Lung (tissue), 12 donors: ENCODE data around the gene DHCR24. TPM values are rescaled to one million over a fixed set of nuclear protein-coding genes. Genes with fewer than 3 reads are reported as not detected.

Experiments
- ATAC-seq: fragments of 200-7000 bp; cut with Tn5 transposase; one replicate; pipeline ENCODE4 v1.9.1; 2020; ENCODE audit warnings: moderate number of reproducible peaks; ENCODE audit not compliant: insufficient read depth, low FRiP score
- DNase-seq, 3 donors: peaks; one replicate each; pipeline ENCODE4 v3.0.0-alpha.2; 2013 to 2017
- H3K27ac ChIP-seq, 2 donors: one replicate each; pipeline ENCODE4 v1.5.1; 2013; ENCODE audit warnings: mild to moderate bottlenecking in 2 of 2, moderate library complexity in 2 of 2, control low read depth in 1 of 2, inconsistent platforms in 1 of 2, low read depth in 1 of 2, low read length in 1 of 2
- H3K27me3 ChIP-seq, 3 donors: one replicate each; pipeline ENCODE4 v1.5.1; 2013; ENCODE audit warnings: low read length in 2 of 3; ENCODE audit not compliant: control insufficient read depth in 3 of 3, insufficient read depth in 3 of 3
- H3K36me3 ChIP-seq, 4 donors: one replicate each; pipeline ENCODE4 v1.5.1; 2013; ENCODE audit warnings: low read length in 4 of 4, mild to moderate bottlenecking in 1 of 4, moderate library complexity in 1 of 4; ENCODE audit not compliant: control insufficient read depth in 4 of 4, insufficient read depth in 4 of 4
- H3K4me1 ChIP-seq, 5 donors: one replicate each; pipeline ENCODE4 v1.5.1; 2013; ENCODE audit warnings: low read length in 5 of 5, mild to moderate bottlenecking in 2 of 5, moderate library complexity in 1 of 5; ENCODE audit not compliant: control insufficient read depth in 5 of 5, insufficient read depth in 5 of 5
- H3K4me3 ChIP-seq: one replicate; pipeline ENCODE4 v1.5.1; 2013; ENCODE audit warnings: mild to moderate bottlenecking, control low read depth, moderate library complexity
- H3K9ac ChIP-seq, 2 donors: one replicate each; pipeline ENCODE4 v1.5.1; 2013; ENCODE audit warnings: low read length in 2 of 2, control low read depth in 1 of 2; ENCODE audit not compliant: insufficient read depth in 1 of 2
- H3K9me3 ChIP-seq, 4 donors: one replicate each; pipeline ENCODE4 v1.5.1; 2013; ENCODE audit warnings: low read length in 3 of 4, mild to moderate bottlenecking in 1 of 4, moderate library complexity in 1 of 4; ENCODE audit not compliant: control insufficient read depth in 4 of 4, insufficient read depth in 3 of 4
- WGBS, 2 donors: extraction: QIAGEN DNeasy Blood & Tissue Kit; methylation state at CpG; one replicate each; pipeline ENCODE4 v1.1.7; 2013; 5-methylcytosine and 5-hydroxymethylcytosine counted together
- polyA plus RNA-seq, 2 donors: library from polyadenylated mRNA; stranded (reverse); fragments of 200-250 nt; gene quantifications; one replicate each; pipeline ENCODE4 v1.2.1, GENCODE V29; 2013
- total RNA-seq, 2 donors: library from RNA; depleted of rRNA in 1 of 2; stranded (reverse); fragments of >200 nt in 1 of 2; gene quantifications; one replicate each; pipeline ENCODE4 v1.2.1, GENCODE V29; 2014 to 2021
- TF ChIP-seq, protein P1 (sequence below): IDR thresholded peaks from 2 replicates; pipeline ENCODE4 v1.5.1; 2012; ENCODE audit warnings: mild to moderate bottlenecking; ENCODE audit errors: control extremely low read depth, extremely low read depth
- donor health status: control.
- donor health status: control.
- donor health status: Bipolar disorder and iron deficiency.
- donor health status: healthy.
- donor health status: DM: yes; HTN: yes; CAD: no.

Gene DHCR24
- total and polyA plus RNA-seq, 4 donors, result 269 to 735 (median 436) TPM

DNA sequence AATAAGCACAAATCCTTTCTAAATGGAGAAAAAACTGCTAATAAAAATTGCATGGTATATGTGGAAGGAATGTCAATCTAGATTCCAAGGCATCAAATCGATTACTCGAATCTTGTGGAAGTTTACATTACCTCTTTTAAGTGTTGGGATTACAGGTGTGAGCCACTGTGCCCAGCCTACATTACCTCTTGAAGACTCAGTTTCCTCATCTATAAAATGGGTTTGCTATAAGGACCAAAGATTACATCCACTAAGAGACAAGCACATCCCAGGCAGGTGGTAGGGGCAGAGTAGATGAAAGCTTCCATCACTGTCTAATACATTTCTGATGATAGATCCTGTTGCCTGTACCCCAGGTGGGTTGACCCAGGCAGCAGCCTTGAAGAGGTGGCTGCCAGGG is 16.1 kb downstream of the DHCR24 start:
- H3K4me1 ChIP-seq, result peaks cover 0 to 11% (median 0%) of the 10 kb centered on the region in 5 donors
- H3K27me3 ChIP-seq, result no peaks in the 10 kb centered on the region
- H3K9me3 ChIP-seq, result peaks cover 0 to 2% (median 0%) of the 10 kb centered on the region in 4 donors
- TF ChIP-seq, protein P1, sequence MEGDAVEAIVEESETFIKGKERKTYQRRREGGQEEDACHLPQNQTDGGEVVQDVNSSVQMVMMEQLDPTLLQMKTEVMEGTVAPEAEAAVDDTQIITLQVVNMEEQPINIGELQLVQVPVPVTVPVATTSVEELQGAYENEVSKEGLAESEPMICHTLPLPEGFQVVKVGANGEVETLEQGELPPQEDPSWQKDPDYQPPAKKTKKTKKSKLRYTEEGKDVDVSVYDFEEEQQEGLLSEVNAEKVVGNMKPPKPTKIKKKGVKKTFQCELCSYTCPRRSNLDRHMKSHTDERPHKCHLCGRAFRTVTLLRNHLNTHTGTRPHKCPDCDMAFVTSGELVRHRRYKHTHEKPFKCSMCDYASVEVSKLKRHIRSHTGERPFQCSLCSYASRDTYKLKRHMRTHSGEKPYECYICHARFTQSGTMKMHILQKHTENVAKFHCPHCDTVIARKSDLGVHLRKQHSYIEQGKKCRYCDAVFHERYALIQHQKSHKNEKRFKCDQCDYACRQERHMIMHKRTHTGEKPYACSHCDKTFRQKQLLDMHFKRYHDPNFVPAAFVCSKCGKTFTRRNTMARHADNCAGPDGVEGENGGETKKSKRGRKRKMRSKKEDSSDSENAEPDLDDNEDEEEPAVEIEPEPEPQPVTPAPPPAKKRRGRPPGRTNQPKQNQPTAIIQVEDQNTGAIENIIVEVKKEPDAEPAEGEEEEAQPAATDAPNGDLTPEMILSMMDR, result no peak
- no peak for DNase-seq
- peaks cover 6 to 38% (median 19%) of the 10 kb centered on the region in 4 donors for H3K36me3 ChIP-seq
- ATAC-seq, result no peak
- H3K9ac ChIP-seq, result no peak overlapping the region
- 92 to 96% methylated on average over 2 of the region's 2 CpGs for WGBS, 2 donors
- H3K4me3 ChIP-seq, result no peak overlapping the region
- H3K27ac ChIP-seq, result no peak overlapping the region

DNA sequence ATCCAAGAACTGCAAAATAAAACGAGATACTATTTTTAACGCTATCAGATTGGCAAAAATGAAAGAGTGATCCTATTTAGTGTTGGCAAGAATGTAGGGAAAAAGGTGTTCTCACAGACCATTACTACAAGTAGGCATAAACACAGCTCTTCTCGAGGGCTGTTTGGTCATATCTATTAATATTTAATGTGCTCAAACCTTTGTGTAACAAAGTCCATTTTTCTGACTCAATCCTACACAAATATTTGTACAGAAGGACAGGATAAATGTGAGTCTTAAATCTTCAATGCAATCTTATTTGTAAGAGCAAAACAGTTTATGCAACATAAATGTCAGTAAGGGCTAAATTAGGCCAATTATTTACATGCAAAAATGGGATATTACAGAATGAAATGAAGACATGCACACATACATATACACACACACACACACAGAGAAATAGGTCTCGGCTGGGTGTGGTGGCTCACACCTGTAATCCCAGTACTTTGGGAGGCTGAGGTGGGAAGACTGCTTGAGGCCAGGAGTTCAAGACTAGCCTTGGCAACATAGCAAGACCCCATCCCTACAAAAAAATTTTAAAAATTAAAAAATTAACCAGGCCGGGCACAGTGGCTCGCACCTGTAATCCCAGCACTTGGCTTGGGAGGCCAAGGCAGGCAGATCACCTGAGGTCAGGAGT is 17.7 kb downstream of the DHCR24 start:
- 93 to 95% methylated on average over 6 of the region's 6 CpGs for WGBS, 2 donors
- H3K9ac ChIP-seq, result no peak overlapping the region
- ATAC-seq, result no peak
- no peak for DNase-seq
- H3K36me3 ChIP-seq, result peaks cover 6 to 38% (median 19%) of the 10 kb centered on the region in 4 donors
- H3K27me3 ChIP-seq, result no peaks in the 10 kb centered on the region
- no peak overlapping the region for H3K27ac ChIP-seq
- H3K4me1 ChIP-seq, result peaks cover 0 to 3% (median 0%) of the 10 kb centered on the region in 5 donors
- H3K4me3 ChIP-seq, result no peak overlapping the region
- H3K9me3 ChIP-seq, result peaks cover 0 to 2% (median 0%) of the 10 kb centered on the region in 4 donors
- TF ChIP-seq, protein P1, result no peak

DNA sequence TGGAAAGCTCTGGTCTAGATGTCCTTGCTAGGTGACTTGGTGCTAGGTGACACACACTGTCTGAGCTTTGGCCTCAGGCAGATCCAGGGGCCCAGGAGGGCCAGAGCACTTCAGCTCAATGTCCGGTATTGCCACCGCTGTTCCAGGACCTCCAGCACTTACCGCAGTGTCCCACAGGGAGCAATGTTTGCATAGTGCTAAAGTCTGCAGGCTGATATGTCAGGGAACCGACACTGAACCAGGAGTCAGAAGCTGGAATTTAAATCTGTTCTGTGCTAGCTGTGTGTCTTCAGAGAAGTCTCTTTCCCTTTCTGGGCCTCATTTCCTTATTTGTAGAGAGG is 19.3 kb downstream of the DHCR24 start:
- H3K27ac ChIP-seq, result peak overlapping the region in 1 of 2 donors; percentile 35
- peaks cover 0 to 3% (median 0%) of the 10 kb centered on the region in 5 donors for H3K4me1 ChIP-seq
- ATAC-seq, result no peak
- no peak overlapping the region for H3K9ac ChIP-seq
- TF ChIP-seq, protein P1, result no peak
- H3K36me3 ChIP-seq, result peaks cover 5 to 36% (median 14%) of the 10 kb centered on the region in 4 donors
- no peak overlapping the region for H3K4me3 ChIP-seq
- no peak for DNase-seq
- H3K27me3 ChIP-seq, result no peaks in the 10 kb centered on the region
- 68 to 81% methylated on average over 4 of the region's 4 CpGs for WGBS, 2 donors
- H3K9me3 ChIP-seq, result peaks cover 0 to 2% (median 0%) of the 10 kb centered on the region in 4 donors
